Activated naive CD4-positive, alpha-beta T cell treated with anti-CD3 and anti-CD28 coated beads, Interleukin-2, amount 50 U/mL, for 72 hours (primary cell): Measurements from ENCODE around the gene PLA2G4F. TPM values are rescaled to one million over a fixed set of nuclear protein-coding genes. Genes with fewer than 3 reads are reported as not detected.
A peak's percentile ranks its signal among the peaks of the same experiment; 100 is the strongest.
"Not testable (repeated sequence)": the region's sequence is repeated elsewhere in the genome, so short reads cannot be mapped to it uniquely, and the experiment has no call there.

Experiments
- ATAC-seq, 2 donors: fragments of 150-1000 bp; cut with Tn5 transposase; 2 replicates each; pipeline ENCODE4 v1.10.0; 2021; ENCODE audit warnings: mild to moderate bottlenecking in 2 of 2, moderate library complexity in 2 of 2
- DNase-seq, 2 donors: peaks; one replicate each; pipeline ENCODE4 v3.0.0; 2021 to 2022; ENCODE audit warnings: low spot score in 2 of 2
- H3K27ac Mint-ChIP-seq, 2 donors: one replicate each; pipeline ENCODE4 v1.8.0; 2022; ENCODE audit warnings: mild to moderate bottlenecking in 2 of 2, mixed read lengths in 2 of 2
- H3K36me3 Mint-ChIP-seq, 2 donors: one replicate each; pipeline ENCODE4 v1.8.0; 2022; ENCODE audit warnings: mixed read lengths in 2 of 2
- H3K9me3 Mint-ChIP-seq, 2 donors: one replicate each; pipeline ENCODE4 v1.8.0; 2022; ENCODE audit warnings: mixed read lengths in 2 of 2
- total RNA-seq, 2 donors: library from RNA; stranded (reverse); gene quantifications; one replicate each; pipeline ENCODE4 v1.2.3, GENCODE V29; 2022

PLA2G4F gene
- total RNA-seq, 2 donors from 2014 or later = not detected

DNA sequence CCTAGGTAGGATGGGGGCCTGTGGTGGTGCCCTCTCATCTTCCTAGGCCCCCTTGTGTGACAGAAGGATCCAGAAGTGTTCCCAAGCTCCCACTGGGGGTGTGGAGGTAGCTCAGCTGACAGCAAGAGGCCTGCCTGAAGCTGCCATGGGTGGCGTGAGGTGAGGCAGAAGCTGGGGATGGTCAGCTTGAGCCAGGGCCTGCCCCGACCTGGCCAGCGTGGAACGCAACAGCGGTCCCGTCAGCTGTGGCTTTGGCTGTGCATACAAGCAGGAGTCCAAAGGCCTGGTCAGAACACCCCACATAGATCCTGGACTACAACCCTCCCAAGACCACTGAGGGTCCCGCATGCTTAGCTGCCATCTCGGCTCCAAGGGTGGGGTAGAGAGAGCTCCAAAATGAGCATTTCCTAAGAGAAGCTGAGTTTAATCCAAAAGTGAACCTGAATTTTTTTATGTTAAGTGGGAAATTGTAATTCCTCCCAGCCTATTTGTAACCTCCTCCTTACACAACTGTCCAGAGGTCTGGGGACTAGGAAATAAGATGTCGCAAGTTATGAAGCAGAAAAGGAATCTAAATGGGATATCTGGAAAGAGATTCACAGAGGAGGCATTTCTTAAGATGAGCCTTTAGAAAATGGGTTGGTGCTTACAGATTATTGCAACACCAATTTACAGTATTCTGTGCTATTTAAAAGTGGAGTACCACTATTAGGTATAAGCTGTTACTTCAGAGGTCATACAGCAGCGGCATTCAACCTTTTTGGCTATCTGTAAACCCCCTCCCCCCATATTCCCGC, 52.1 kb downstream of the PLA2G4F start:
- Mint-ChIP-seq H3K9me3 (peaks cover 0 to under 1% of the 10 kb centered on the region in 2 donors), H3K36me3 (no peaks in the 10 kb centered on the region), H3K27ac (no peak overlapping the region)
- no peak for DNase-seq
- ATAC-seq = no peak

- DNase-seq = no peak
- Mint-ChIP-seq H3K36me3 (no peaks in the 10 kb centered on the region), H3K27ac (no peak overlapping the region), H3K9me3 (peaks cover 0 to 6% of the 10 kb centered on the region in 2 donors)
- no peak for ATAC-seq
These were observed 53.7 kb downstream of the PLA2G4F start for GRCh38 chr15:42102646-42103235.

- ATAC-seq (no peak), DNase-seq (no peak)
- no peak overlapping the region for H3K27ac Mint-ChIP-seq
- H3K9me3 Mint-ChIP-seq = peaks cover 0 to 6% of the 10 kb centered on the region in 2 donors
- no peaks in the 10 kb centered on the region for H3K36me3 Mint-ChIP-seq
These were observed 54.6 kb downstream of the PLA2G4F start for GRCh38 chr15:42101861-42102260.

DNA sequence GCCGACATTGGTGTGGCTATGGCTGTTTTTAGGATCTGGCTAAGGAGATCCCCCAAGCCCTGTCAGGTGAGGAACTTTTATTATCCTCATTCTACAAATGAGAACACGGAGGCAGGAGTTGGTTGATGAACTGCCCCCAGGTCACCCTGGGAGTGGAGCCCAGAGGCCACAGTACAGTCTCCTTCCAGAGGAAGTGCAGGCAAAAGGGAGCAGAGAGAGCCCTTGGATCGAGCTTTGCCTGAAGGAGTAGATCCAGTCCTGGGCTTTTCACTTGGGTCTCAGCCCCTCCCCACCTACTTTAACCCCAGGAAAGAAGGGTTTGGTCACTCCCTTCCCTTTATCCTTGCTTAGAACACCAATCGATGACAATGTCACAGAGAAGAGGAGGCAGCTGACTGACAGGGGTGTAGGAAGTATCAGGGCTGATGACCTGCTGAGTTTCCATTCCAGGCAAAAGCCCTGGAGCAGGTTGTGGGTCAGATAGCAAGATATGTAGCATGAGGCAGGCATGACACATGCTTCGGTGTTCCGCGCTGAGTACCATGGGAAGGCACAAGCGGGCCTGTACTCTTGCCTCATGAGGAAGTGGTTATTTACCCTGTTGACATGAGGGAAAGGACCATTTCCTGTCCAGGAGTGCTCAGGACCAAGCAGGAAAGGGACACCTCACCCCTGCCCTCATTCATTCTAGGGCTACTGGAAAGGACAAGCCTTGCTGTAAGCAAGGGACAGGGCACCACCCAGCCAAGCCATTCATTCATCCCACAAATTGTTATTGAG, 56.2 kb downstream of the PLA2G4F start:
- Mint-ChIP-seq H3K9me3 (peaks cover 0 to 6% of the 10 kb centered on the region in 2 donors), H3K36me3 (no peaks in the 10 kb centered on the region), H3K27ac (no peak overlapping the region)
- ATAC-seq (no peak), DNase-seq (no peak)

DNA sequence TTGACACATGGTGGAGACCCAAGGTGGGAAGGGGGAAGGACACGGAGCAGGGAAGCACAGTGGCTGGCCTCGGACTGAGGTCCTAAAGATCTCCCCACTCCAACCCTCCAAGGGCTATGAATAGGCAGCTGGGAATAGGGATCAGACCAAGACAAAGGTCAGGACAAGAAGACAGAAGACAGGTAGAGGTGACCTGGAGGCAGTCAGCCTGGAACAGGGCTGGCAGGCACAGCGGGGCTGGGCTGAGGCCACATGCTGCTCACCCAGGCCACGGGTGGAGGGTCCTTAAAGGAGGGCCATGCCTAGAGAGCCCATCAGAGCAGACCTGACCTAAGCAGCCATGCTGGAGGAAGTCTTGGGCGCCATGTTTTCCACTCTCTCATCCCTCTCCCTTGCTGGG, 59.4 kb downstream of the PLA2G4F start:
- ATAC-seq = no peak
- peaks cover 0 to 6% of the 10 kb centered on the region in 2 donors for H3K9me3 Mint-ChIP-seq
- DNase-seq = no peak
- no peak overlapping the region for H3K27ac Mint-ChIP-seq
- no peaks in the 10 kb centered on the region for H3K36me3 Mint-ChIP-seq

GRCh38 chr15:42094512-42094963, 61.9 kb downstream of the PLA2G4F start, which contains the start of gene PLA2G4D:
PLA2G4D (minus strand) TSS chr15:42094562; CDS start chr15:42094459, 103 bp downstream.
- DNase-seq = no peak
- no peaks in the 10 kb centered on the region for H3K36me3 Mint-ChIP-seq

GRCh38 chr15:42093966-42094365, 62.5 kb downstream of the PLA2G4F start:
- no peak for DNase-seq
- no peak overlapping the region for H3K27ac Mint-ChIP-seq
- H3K36me3 Mint-ChIP-seq = no peaks in the 10 kb centered on the region
- H3K9me3 Mint-ChIP-seq = peaks cover 0 to 2% of the 10 kb centered on the region in 2 donors
- no peak for ATAC-seq

More at GRCh38 chr15:42094512-42094963, 61.9 kb downstream of the PLA2G4F start, which contains the start of gene PLA2G4D:
- Mint-ChIP-seq H3K27ac (no peak within 1 kb of the TSS), H3K9me3 (peaks cover 0 to 6% of the 10 kb centered on the region in 2 donors)
- no peak for ATAC-seq

DNA sequence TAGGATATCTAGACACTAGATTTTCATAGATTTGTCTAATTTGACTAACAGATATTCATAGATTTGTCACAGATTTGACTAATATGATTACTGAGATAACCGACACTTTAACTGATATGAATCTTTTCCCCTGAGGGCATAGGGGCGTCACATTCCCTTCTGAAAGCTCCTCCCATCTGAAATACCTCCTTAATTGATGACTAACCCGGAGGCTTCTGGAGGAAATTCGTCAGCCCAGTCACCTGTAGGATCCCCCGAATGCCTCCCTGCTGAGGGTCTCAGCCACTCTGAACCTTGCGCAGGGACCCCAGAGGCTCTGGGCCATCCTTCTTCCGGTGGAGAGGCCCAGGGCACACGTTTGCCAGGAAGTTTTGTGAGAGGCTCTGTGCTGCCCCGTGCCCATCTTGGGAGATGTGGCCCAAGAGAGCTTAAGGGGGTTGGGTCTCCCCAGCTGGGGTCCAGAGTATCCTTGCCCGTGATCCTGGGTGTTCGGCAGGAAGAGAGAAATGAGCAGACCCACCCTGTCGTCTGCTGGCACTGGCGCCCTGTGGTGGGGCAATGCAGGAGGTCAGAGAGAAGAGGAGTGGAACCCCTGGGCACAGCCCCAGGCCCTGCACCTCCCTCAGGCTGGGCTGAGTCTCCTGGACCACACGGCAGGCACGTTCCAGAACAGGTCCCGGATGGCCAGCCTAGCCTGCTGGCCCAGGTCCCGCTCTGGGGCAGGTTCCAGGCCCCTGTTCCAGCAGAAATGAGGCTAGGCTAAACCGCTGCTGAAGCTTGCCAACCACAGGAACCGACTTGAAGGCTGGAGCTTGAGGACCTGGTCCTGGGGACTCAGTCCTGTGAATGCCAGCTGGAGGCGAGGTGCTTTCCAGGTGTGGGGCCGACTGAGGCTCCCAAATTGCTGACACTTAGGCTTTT, 63.8 kb downstream of the PLA2G4F start:
- Mint-ChIP-seq H3K36me3 (no peaks in the 10 kb centered on the region), H3K27ac (no peak overlapping the region), H3K9me3 (no peaks in the 10 kb centered on the region)
- DNase-seq (no peak), ATAC-seq (peak in 1 of 2 donors; percentile 63)

DNA sequence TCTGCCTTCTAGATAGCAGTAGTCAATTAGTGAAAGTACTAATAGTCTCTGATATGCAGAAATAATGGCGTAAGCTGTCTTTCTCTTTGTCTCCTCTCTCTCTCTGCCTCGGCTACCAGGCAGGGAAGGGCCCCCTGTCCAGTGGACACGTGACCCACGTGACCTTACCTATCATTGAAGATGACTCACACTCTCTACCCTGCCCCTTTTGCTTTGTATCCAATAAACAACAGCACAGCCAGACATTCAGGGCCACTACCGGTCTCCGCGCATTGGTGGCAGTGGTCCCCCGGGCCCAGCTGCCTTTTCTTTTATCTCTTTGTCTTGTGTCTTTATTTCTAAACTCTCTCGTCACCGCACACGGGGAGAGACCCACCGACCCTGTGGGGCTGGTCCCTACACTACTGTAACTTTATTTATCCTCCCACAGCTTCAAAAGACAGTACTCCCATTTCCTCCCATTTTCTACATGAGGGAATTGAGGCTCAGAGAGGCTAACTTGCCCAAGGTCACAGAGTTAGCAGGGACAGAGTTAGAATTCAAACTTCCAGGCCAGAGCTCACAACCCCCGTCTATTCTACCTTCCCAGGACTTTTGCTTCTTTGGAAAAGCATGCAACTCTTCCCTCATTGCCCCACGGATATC, 64.6 kb downstream of the PLA2G4F start:
- not testable (repeated sequence) for H3K36me3 Mint-ChIP-seq, DNase-seq, ATAC-seq, H3K9me3 Mint-ChIP-seq
- H3K27ac Mint-ChIP-seq = peak overlapping the region in 1 of 2 donors; percentile 22

DNA sequence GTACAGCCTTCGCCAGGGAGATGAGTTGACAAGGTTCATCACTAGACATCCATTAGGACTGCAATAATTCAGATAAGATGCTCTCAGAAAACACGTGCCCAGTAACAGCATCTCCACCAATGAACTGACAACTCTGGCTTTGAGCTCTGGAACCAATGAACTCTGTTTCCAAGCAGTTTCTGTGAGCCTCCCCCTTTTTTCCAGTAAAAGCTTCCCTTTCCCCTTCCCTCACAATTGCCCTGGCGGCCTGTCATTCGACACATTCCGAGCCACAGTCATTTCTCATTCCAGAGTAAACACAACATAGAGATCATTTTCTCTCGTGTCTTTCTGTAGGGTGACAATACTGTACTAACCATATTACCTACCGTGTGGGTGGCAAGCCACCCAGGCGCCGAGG, 65.7 kb downstream of the PLA2G4F start:
- no peaks in the 10 kb centered on the region for H3K9me3 Mint-ChIP-seq
- ATAC-seq (no peak), DNase-seq (no peak)
- no peak overlapping the region for H3K27ac Mint-ChIP-seq
- no peaks in the 10 kb centered on the region for H3K36me3 Mint-ChIP-seq

DNA sequence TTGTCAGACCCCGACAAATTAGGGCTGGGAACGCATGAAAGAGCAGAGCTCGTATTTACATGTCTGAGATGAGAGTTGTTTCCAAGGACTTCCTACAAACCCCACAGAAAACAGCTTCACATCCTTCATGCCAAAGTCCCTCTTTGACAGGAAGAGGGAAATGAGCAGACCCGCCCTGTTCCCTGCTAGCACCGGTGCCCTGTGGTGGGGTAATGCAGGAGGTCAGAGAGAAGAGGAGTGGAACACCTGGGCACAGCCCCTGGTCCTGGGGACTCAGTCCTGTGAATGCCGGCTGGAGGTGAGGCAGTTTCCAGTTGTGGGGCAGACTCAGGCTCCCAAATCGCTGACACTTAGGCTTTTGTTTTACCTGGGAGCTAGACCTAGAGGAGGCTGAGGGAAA, 66.1 kb downstream of the PLA2G4F start:
- no peak overlapping the region for H3K27ac Mint-ChIP-seq
- ATAC-seq (no peak), DNase-seq (no peak)
- no peaks in the 10 kb centered on the region for H3K36me3 Mint-ChIP-seq
- no peaks in the 10 kb centered on the region for H3K9me3 Mint-ChIP-seq

DNA sequence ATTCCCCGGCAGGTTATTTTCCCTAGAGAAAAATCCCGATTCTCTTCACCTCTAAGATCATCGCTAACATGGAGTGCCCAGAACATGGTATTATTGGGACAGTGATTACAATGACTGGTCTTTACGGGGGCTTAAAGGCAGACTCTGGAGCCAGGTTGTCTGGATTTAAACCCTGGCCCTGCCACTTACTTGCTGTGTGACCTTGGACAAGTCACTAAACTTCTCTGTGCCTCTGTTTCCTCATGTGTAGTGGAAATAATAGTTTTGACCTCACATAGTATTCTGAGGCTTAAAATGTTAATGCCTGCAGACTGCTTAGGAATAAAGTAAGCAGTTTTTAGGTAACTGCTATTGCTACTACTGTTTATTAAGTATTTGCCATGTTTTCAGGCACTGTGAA, 66.5 kb downstream of the PLA2G4F start:
- Mint-ChIP-seq H3K27ac (no peak overlapping the region), H3K36me3 (no peaks in the 10 kb centered on the region), H3K9me3 (no peaks in the 10 kb centered on the region)
- DNase-seq = no peak
- no peak for ATAC-seq
